ENCODE data around the gene CRTC1.

DNA sequence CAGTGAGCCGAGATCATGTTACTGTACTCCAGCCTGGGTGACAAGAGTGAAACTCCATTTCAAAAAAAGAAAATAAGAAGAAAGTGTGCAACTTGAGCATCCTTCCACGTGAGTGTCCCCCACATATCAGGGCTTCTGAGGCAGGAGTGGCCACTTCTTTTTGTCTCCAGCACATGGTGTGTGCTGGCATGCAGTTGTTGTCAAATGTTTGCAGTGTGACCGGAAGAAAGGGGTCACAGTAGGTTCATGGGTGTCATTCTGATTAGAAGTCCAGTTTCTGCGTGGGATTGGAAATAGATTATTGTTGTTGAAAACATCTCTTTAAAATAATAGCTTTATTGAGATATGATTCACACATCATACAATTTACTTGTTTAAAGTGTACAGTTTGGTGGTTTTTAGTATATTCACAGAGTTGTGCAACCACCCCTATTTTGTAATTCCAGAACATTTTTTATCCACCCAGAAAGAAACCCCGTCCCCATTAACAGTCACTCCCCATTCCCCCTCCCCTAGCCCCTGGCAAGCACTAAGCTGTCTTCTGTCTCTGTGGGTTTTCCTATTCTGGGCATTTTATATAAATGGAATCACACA, 2.2 kb downstream of the CRTC1 start:
- TF ChIP-seq, protein P1, sequence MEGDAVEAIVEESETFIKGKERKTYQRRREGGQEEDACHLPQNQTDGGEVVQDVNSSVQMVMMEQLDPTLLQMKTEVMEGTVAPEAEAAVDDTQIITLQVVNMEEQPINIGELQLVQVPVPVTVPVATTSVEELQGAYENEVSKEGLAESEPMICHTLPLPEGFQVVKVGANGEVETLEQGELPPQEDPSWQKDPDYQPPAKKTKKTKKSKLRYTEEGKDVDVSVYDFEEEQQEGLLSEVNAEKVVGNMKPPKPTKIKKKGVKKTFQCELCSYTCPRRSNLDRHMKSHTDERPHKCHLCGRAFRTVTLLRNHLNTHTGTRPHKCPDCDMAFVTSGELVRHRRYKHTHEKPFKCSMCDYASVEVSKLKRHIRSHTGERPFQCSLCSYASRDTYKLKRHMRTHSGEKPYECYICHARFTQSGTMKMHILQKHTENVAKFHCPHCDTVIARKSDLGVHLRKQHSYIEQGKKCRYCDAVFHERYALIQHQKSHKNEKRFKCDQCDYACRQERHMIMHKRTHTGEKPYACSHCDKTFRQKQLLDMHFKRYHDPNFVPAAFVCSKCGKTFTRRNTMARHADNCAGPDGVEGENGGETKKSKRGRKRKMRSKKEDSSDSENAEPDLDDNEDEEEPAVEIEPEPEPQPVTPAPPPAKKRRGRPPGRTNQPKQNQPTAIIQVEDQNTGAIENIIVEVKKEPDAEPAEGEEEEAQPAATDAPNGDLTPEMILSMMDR (conservative IDR thresholded peaks at IDR 0.05; ENCODE audit: low read depth, low read length), result no peak
- no peak for TF ChIP-seq EZH2 (IDR thresholded peaks at IDR 0.05; ENCODE audit: borderline replicate concordance, low read depth, low read length, poor library complexity, severe bottlenecking)
